Ovary (tissue), 9 donors: ENCODE results near the gene COMMD6. TPM values are rescaled to one million over a fixed set of nuclear protein-coding genes. Genes with fewer than 3 reads are reported as not detected.

Source experiments
- DNase-seq, 5 donors: peaks; one replicate each; pipeline ENCODE4 v3.0.0-alpha.2; 2019 to 2020
- H3K27ac ChIP-seq, 2 donors: fragments of 200-600 bp; one replicate each; pipeline versions ENCODE4 v1.5.1 to v1.8.0; 2019 to 2022
- H3K27me3 ChIP-seq: fragments of 200-600 bp; one replicate; pipeline ENCODE4 v1.8.0; 2022
- H3K36me3 ChIP-seq: fragments of 200-600 bp; sonication (generic); one replicate; pipeline ENCODE4 v1.5.1; 2019
- H3K4me1 ChIP-seq: one replicate; pipeline ENCODE4 v1.8.1; 2013; ENCODE audit warnings: mild to moderate bottlenecking, moderate library complexity; ENCODE audit not compliant: insufficient read depth
- H3K4me3 ChIP-seq: fragments of 200-600 bp; sonication (generic); one replicate; pipeline ENCODE4 v1.5.1; 2017
- H3K9me3 ChIP-seq, 2 donors: fragments of 200-600 bp in 1 of 2; sonication (generic) in 1 of 2; one replicate each; pipeline versions ENCODE4 v1.5.1 to v1.8.1; 2013 to 2019; ENCODE audit warnings: mild to moderate bottlenecking in 1 of 2, moderate library complexity in 1 of 2
- CTCF ChIP-seq, 3 donors: fragments of 450-650 bp in 2 of 3; fragments of 200-600 bp in 1 of 3; IDR thresholded peaks; one replicate each; pipeline versions ENCODE4 v1.5.1 to v1.8.0; 2016 to 2022; ENCODE audit warnings: antibody characterized with exemption in 3 of 3, mild to moderate bottlenecking in 1 of 3
- EP300 ChIP-seq: sonication (generic); formaldehyde crosslinking; IDR thresholded peaks from one replicate; pipeline ENCODE4 v1.6.1; 2017; ENCODE audit warnings: antibody characterized with exemption
- POLR2A ChIP-seq: fragments of 450-650 bp; IDR thresholded peaks from one replicate; pipeline ENCODE4 v1.6.1; 2017; ENCODE audit warnings: antibody characterized with exemption, mild to moderate bottlenecking, moderate library complexity
- WGBS, 3 donors: extraction: QIAGEN DNeasy Blood & Tissue Kit in 1 of 3; methylation state at CpG; one replicate each; pipeline versions ENCODE4 v1.1.5 to v1.1.7; 2013 to 2017; 5-methylcytosine and 5-hydroxymethylcytosine counted together
- intact Hi-C, 4 donors: fragments of 100-400 bp; cut with DNase I; formaldehyde crosslinking; loops; one replicate each; pipeline versions ENCODE4 v1.11.0 to v1.15.1; 2022 to 2023
- polyA plus RNA-seq, 2 donors: library from polyadenylated mRNA; stranded (reverse); fragments of 200-250 nt in 1 of 2; fragments of 350-450 nt in 1 of 2; fragmentation: Illumina TruSeq in 1 of 2; extraction: RNeasy Lipid Tissue Mini Kit (QIAGEN cat#74804) in 1 of 2; gene quantifications; one replicate each; pipeline ENCODE4 v1.2.3, GENCODE V29; 2013 to 2014
- total RNA-seq, 7 donors: library from RNA; depleted of rRNA in 2 of 7; stranded (reverse); fragments of >200 nt in 2 of 7; fragmentation: NEBNext Ultra II Directional in 3 of 7; extraction: Animal tissue kit (Norgen Biotek cat#: 25700) in 3 of 7; gene quantifications; one replicate each; pipeline versions ENCODE4 v1.1.0 to v1.2.4, GENCODE V29; 2016 to 2023
- donor health status: DM: no; HTN: no; CAD: no; lungs with moderate emphysema.
- donor health status: DM: no; HTN: no; CAD: no.
- donor health status: Bipolar disorder and iron deficiency.
- donor health status: DM: yes; HTN: yes; CAD: no.
- donor health status: DM: no; HTN: no; CAD: no.
- donor health status: DM: yes; HTN: yes; CAD: no.

COMMD6 gene
- total and polyA plus RNA-seq, 9 donors, result 240 to 373 (median 299) TPM

- Histone ChIP-seq H3K4me1 (no peaks in the 10 kb centered on the region), H3K4me3 (no peak overlapping the region), H3K9me3 (no peaks in the 10 kb centered on the region), H3K27ac (no peak overlapping the region), H3K27me3 (no peaks in the 10 kb centered on the region), H3K36me3 (no peaks in the 10 kb centered on the region)
- DNase-seq, result no peak
- intact Hi-C loops, result no loop called here
- WGBS, 3 donors, result 93 to 96% (median 95%) methylated on average over 5 of the region's 5 CpGs
- TF ChIP-seq CTCF (IDR thresholded peaks at IDR 0.05), result no peak
- no peak for TF ChIP-seq POLR2A
- no peak for TF ChIP-seq EP300
Observed at GRCh38 chr13:75513271-75513670, 24.4 kb downstream of the COMMD6 start.

GRCh38 chr13:75512253-75512652 is 25.4 kb downstream of the COMMD6 start:
- DNase-seq, result no peak
- Histone ChIP-seq H3K9me3 (no peaks in the 10 kb centered on the region), H3K36me3 (no peaks in the 10 kb centered on the region), H3K4me3 (no peak overlapping the region), H3K27ac (no peak overlapping the region), H3K4me1 (no peaks in the 10 kb centered on the region), H3K27me3 (no peaks in the 10 kb centered on the region)
- TF ChIP-seq EP300 (no peak), CTCF (IDR thresholded peaks at IDR 0.05) (no peak), POLR2A (no peak)
- 87 to 92% (median 87%) methylated on average over 3 of the region's 3 CpGs for WGBS, 3 donors
- intact Hi-C loops, result no loop called here

- DNase-seq, result no peak
- 85 to 90% (median 90%) methylated on average over 3 of the region's 3 CpGs for WGBS, 3 donors
- H3K4me1 ChIP-seq, result no peaks in the 10 kb centered on the region
- intact Hi-C loops, result no loop called here
- no peaks in the 10 kb centered on the region for H3K27me3 ChIP-seq
- H3K36me3 ChIP-seq, result no peaks in the 10 kb centered on the region
- no peak overlapping the region for H3K4me3 ChIP-seq
- TF ChIP-seq EP300 (no peak), POLR2A (no peak), CTCF (IDR thresholded peaks at IDR 0.05) (no peak)
- no peaks in the 10 kb centered on the region for H3K9me3 ChIP-seq
- H3K27ac ChIP-seq, result no peak overlapping the region
Observed at GRCh38 chr13:75511051-75511625, 26.5 kb downstream of the COMMD6 start.

GRCh38 chr13:75508002-75508548 is 29.6 kb downstream of the COMMD6 start:
- TF ChIP-seq EP300, result no peak
- Histone ChIP-seq H3K4me1 (no peaks in the 10 kb centered on the region), H3K27ac (no peak overlapping the region), H3K9me3 (no peaks in the 10 kb centered on the region), H3K27me3 (no peaks in the 10 kb centered on the region), H3K4me3 (no peak overlapping the region), H3K36me3 (no peaks in the 10 kb centered on the region)
- 79 to 95% (median 92%) methylated on average over 6 of the region's 6 CpGs for WGBS, 3 donors
- no peak for DNase-seq
- intact Hi-C loops, result no loop called here
